NB4 (cell line): Measurements from ENCODE around the gene CCDC54.

Experiments
- DNase-seq: peaks from one replicate; pipeline ENCODE4 v3.0.0; 2010; ENCODE audit warnings: low read depth
- H3K4me3 ChIP-seq: one replicate; pipeline ENCODE4 v1.5.1; 2011; ENCODE audit warnings: mild to moderate bottlenecking, low read depth, low read length, moderate library complexity
- MYC ChIP-seq: IDR thresholded peaks from 2 replicates; pipeline ENCODE4 v1.6.1; 2011; ENCODE audit warnings: low read depth, low read length
- POLR2A ChIP-seq: IDR thresholded peaks from 2 replicates; pipeline ENCODE4 v1.6.1; 2011; ENCODE audit warnings: mild to moderate bottlenecking; ENCODE audit not compliant: insufficient read length; ENCODE audit errors: extremely low read depth
- TF ChIP-seq, protein P1 (sequence below): IDR thresholded peaks from one replicate; pipeline ENCODE4 v1.5.1; 2012; ENCODE audit warnings: low read depth, low read length
- TF ChIP-seq, protein P2 (sequence below): IDR thresholded peaks from 2 replicates; pipeline ENCODE4 v1.6.1; 2011; ENCODE audit warnings: low read depth, low read length

Gene CCDC54

DNA sequence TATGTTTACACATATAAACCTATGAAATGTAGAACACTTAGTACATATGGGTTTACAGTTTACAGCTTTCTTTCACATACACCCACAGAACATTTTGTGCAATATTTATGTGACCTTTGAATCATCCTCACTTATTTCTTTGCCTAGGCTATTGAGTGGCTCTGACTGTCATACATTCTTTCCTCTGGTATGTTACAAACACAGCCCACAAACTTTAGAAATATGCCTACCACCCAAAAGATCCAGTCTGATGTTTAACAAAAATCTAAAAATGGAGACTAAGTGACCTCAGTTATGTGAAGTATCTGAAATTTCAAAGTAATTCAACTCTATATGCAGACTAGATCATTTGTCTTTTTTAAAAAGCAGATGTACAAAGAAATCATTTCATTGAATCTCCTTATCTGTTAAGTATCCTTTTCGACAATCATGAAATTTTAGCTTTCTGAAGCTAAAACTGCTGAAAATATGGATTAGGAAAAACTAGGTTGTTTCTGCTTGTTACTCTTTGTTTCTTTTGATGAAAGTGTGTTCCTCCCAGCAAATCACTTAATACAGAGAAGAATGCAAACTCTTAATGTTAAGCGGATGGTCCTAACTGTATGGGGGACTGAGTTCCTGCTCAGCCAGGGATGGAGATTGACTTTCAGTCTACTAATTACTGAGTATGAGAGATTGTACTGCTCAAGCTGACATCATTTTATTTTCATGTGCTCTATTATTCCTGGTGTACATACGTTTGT is 27.7 kb downstream of the CCDC54 start:
- no peak overlapping the region for H3K4me3 ChIP-seq
- TF ChIP-seq, protein P1, sequence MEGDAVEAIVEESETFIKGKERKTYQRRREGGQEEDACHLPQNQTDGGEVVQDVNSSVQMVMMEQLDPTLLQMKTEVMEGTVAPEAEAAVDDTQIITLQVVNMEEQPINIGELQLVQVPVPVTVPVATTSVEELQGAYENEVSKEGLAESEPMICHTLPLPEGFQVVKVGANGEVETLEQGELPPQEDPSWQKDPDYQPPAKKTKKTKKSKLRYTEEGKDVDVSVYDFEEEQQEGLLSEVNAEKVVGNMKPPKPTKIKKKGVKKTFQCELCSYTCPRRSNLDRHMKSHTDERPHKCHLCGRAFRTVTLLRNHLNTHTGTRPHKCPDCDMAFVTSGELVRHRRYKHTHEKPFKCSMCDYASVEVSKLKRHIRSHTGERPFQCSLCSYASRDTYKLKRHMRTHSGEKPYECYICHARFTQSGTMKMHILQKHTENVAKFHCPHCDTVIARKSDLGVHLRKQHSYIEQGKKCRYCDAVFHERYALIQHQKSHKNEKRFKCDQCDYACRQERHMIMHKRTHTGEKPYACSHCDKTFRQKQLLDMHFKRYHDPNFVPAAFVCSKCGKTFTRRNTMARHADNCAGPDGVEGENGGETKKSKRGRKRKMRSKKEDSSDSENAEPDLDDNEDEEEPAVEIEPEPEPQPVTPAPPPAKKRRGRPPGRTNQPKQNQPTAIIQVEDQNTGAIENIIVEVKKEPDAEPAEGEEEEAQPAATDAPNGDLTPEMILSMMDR, result no peak
- TF ChIP-seq POLR2A (no peak), MYC (no peak)
- TF ChIP-seq, protein P2, sequence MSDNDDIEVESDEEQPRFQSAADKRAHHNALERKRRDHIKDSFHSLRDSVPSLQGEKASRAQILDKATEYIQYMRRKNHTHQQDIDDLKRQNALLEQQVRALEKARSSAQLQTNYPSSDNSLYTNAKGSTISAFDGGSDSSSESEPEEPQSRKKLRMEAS, result no peak
- no peak for DNase-seq

DNA sequence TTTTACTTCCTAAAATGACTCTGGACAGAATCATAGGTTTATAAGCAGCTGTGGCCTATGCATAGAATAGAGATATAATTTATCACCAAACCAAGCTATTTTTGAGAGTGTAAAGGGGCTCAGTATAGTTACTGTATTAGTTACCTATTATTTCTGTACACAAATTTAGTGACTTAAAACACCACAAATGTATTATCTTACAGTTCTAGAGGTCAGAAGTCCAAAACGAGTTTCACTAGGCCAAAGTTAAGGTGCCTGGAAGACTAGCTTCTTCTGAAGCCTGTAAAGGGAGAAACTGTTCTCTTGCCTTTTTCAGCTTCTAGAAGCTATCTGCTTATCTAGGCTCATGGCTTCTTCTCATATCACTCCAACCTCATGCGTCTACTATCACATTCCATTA is 30.1 kb downstream of the CCDC54 start:
- DNase-seq, result no peak
- no peak for TF ChIP-seq POLR2A
- TF ChIP-seq, protein P1, result no peak
- no peak for TF ChIP-seq MYC
- TF ChIP-seq, protein P2, result no peak
- no peak overlapping the region for H3K4me3 ChIP-seq

DNA sequence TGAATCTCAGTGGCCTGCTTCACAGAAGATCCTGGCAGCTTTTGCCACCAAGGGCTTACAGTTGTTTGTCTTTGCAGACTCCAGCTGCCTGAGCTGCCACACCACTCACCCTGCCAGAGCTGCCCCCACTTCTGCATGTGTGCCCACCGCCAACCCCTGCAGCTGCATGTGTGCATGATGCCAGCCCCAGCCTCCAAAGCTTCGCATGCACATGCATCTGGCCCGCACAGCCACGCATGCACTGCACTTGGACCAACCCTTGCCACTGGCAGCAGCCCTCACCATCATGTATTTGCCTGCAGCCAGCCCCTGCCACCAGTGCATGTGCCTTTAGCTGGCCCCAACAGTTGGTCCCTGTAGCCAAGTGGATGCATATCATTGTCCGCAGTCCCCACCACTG is 31.3 kb downstream of the CCDC54 start:
- TF ChIP-seq, protein P2, result no peak
- TF ChIP-seq POLR2A, result no peak
- TF ChIP-seq, protein P1, result no peak
- TF ChIP-seq MYC, result no peak
- no peak for DNase-seq
- no peak overlapping the region for H3K4me3 ChIP-seq

DNA sequence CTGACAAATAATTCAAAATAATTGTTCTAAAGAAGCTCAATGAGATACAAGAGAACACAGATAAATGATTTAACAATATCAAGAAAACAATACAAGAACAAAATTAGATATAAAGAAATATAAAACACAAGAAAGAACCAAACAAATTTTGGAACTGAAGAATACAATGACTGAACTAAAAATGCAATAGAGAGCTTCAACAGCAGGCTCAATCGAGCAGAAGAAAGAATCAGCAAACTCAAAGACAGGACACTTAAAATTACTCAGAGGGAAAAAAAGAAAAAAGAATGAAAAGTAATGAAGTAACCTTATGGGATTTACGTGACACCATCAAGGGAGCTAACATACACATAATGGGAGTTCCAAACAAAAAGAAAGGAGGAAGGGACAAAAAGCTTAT is 32.1 kb downstream of the CCDC54 start:
- TF ChIP-seq, protein P2, result no peak
- TF ChIP-seq, protein P1, result no peak
- TF ChIP-seq MYC (no peak), POLR2A (no peak)
- no peak for DNase-seq

DNA sequence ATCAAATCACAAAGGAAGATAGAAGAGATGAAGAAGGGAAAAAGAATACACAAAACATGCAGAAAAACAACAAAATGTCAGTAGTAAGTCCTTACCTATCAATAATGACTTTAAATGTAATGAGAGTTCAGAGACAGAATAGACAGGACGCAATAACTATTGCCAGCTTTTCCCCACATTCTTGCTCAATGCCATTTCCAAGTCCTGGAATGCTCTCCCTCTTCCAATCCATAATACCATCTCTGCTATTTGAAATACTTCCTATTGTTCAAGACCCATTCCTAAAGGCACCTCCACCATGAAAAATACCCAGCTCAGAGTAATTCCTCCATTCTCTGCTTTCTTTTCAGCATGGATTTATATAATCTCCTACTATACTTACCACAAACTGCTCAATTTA is 33.4 kb downstream of the CCDC54 start:
- H3K4me3 ChIP-seq, result no peak overlapping the region
- TF ChIP-seq, protein P1, result no peak
- TF ChIP-seq, protein P2, result no peak
- no peak for TF ChIP-seq MYC
- TF ChIP-seq POLR2A, result no peak
- no peak for DNase-seq

More for the DNA sequence above, 32.1 kb downstream of the CCDC54 start:
- H3K4me3 ChIP-seq, result no peak overlapping the region
